ENCODE data around the gene FPGS. TPM values are rescaled to one million over a fixed set of nuclear protein-coding genes. Genes with fewer than 3 reads are reported as not detected.

The FPGS gene
- total RNA-seq, 1 experiment from 2014 or later: 70.6 TPM

Small RNA genes within 50 kb of the gene (microRNA-seq; reads per million reads assigned to microRNA genes)
- gene MIR2861 (ENCODE audit: borderline number of aligned reads): not detected
- not detected for gene MIR3960 (ENCODE audit: borderline number of aligned reads)

Other genes with a start within 250 kb of the FPGS start
- 40.6 TPM for gene STXBP1, start 190.6 kb upstream of the FPGS start, total RNA-seq (2021; ENCODE audit: unreplicated experiment)
- gene CFAP157, start 95.9 kb upstream of the FPGS start, total RNA-seq (2021; ENCODE audit: unreplicated experiment): 0.22 TPM
- gene PTRH1, start 87.2 kb upstream of the FPGS start, total RNA-seq (2021; ENCODE audit: unreplicated experiment): 21.8 TPM
- not detected for gene TTC16, start 86.8 kb upstream of the FPGS start, total RNA-seq (2021; ENCODE audit: unreplicated experiment)
- gene TOR2A, start 67.6 kb upstream of the FPGS start, total RNA-seq (2021; ENCODE audit: unreplicated experiment): 12.0 TPM
- gene SH2D3C, start 24.2 kb upstream of the FPGS start, total RNA-seq (2021; ENCODE audit: unreplicated experiment): 1.3 TPM
- 102 TPM for gene CDK9, start 16.8 kb upstream of the FPGS start, total RNA-seq (2021; ENCODE audit: unreplicated experiment)
- 0.76 TPM for gene ENG, start 51.8 kb downstream of the FPGS start, total RNA-seq (2021; ENCODE audit: unreplicated experiment)
- gene AK1, start 74.8 kb downstream of the FPGS start, total RNA-seq (2021; ENCODE audit: unreplicated experiment): 61.1 TPM
- gene ST6GALNAC6, start 96.7 kb downstream of the FPGS start, total RNA-seq (2021; ENCODE audit: unreplicated experiment): 24.5 TPM
- 49.4 TPM for gene ST6GALNAC4, start 114.2 kb downstream of the FPGS start, total RNA-seq (2021; ENCODE audit: unreplicated experiment)
- gene PIP5KL1, start 127.9 kb downstream of the FPGS start, total RNA-seq (2021; ENCODE audit: unreplicated experiment): 37.6 TPM
- gene DPM2, start 135.0 kb downstream of the FPGS start, total RNA-seq (2021; ENCODE audit: unreplicated experiment): 54.6 TPM
- 44.2 TPM for gene EEIG1, start 178.1 kb downstream of the FPGS start, total RNA-seq (2021; ENCODE audit: unreplicated experiment)